Activated CD4-positive, alpha-beta T cell treated with anti-CD3 and anti-CD28 coated beads, Interleukin-2, amount 10 ng/mL, durations not matched to agents 24 days and 14 days (primary cell): ENCODE data around the gene M1AP. TPM values are rescaled to one million over a fixed set of nuclear protein-coding genes. Genes with fewer than 3 reads are reported as not detected.

Source experiments
- DNase-seq: peaks from one replicate; pipeline ENCODE4 v3.0.0; 2022
- H3K27ac Mint-ChIP-seq: one replicate; pipeline ENCODE4 v1.8.0; 2022; ENCODE audit warnings: mild to moderate bottlenecking, mixed read lengths
- H3K27me3 Mint-ChIP-seq: one replicate; pipeline ENCODE4 v1.8.0; 2022; ENCODE audit warnings: mixed read lengths
- H3K36me3 Mint-ChIP-seq: one replicate; pipeline ENCODE4 v1.8.0; 2022; ENCODE audit warnings: low read depth, mild to moderate bottlenecking, mixed read lengths
- H3K4me1 Mint-ChIP-seq: one replicate; pipeline ENCODE4 v1.8.0; 2021; ENCODE audit warnings: mixed read lengths
- H3K4me3 Mint-ChIP-seq: one replicate; pipeline ENCODE4 v1.8.0; 2022; ENCODE audit warnings: mild to moderate bottlenecking, moderate library complexity, mixed read lengths
- H3K9me3 Mint-ChIP-seq: one replicate; pipeline ENCODE4 v1.8.0; 2021; ENCODE audit warnings: mixed read lengths
- intact Hi-C: fragments of 100-400 bp; cut with micrococcal nuclease; formaldehyde crosslinking; loops from one replicate; pipeline ENCODE4 v1.15.1; 2023
- total RNA-seq: library from RNA; stranded (reverse); gene quantifications from 2 replicates; pipeline ENCODE4 v1.2.3, GENCODE V29; 2022

M1AP gene
- total RNA-seq, 1 donor from 2014 or later = not detected

GRCh38 chr2:74597410-74597809, 50.7 kb downstream of the M1AP start:
- peaks cover 9% of the 10 kb centered on the region for H3K4me1 Mint-ChIP-seq
- no peaks in the 10 kb centered on the region for H3K36me3 Mint-ChIP-seq
- peaks cover 41% of the 10 kb centered on the region for H3K27me3 Mint-ChIP-seq
- intact Hi-C loops = no loop called here
- no peak for DNase-seq
- no peaks in the 10 kb centered on the region for H3K9me3 Mint-ChIP-seq
- H3K4me3 Mint-ChIP-seq = no peak overlapping the region
- no peak overlapping the region for H3K27ac Mint-ChIP-seq

GRCh38 chr2:74596584-74596983, 51.5 kb downstream of the M1AP start:
- no peak overlapping the region for H3K27ac Mint-ChIP-seq
- H3K27me3 Mint-ChIP-seq = peaks cover 39% of the 10 kb centered on the region
- intact Hi-C loops = no loop called here
- H3K9me3 Mint-ChIP-seq = no peaks in the 10 kb centered on the region
- DNase-seq = no peak
- peaks cover 9% of the 10 kb centered on the region for H3K4me1 Mint-ChIP-seq
- H3K36me3 Mint-ChIP-seq = no peaks in the 10 kb centered on the region
- no peak overlapping the region for H3K4me3 Mint-ChIP-seq

GRCh38 chr2:74593826-74594772, 54.0 kb downstream of the M1AP start:
- Mint-ChIP-seq H3K9me3 (no peaks in the 10 kb centered on the region), H3K4me3 (no peak overlapping the region), H3K4me1 (peaks cover 9% of the 10 kb centered on the region), H3K27me3 (peaks cover 49% of the 10 kb centered on the region), H3K36me3 (no peaks in the 10 kb centered on the region), H3K27ac (peak overlapping the region; percentile 45)
- DNase-seq = no peak
- intact Hi-C loops = no loop called here

GRCh38 chr2:74588664-74589063, 59.5 kb downstream of the M1AP start:
- Mint-ChIP-seq H3K4me1 (peaks cover 25% of the 10 kb centered on the region), H3K9me3 (no peaks in the 10 kb centered on the region), H3K27me3 (peaks cover 25% of the 10 kb centered on the region), H3K4me3 (no peak overlapping the region), H3K36me3 (no peaks in the 10 kb centered on the region), H3K27ac (no peak overlapping the region)
- intact Hi-C loops = no loop called here
- DNase-seq = no peak

GRCh38 chr2:74587664-74588277, 60.4 kb downstream of the M1AP start:
- H3K27me3 Mint-ChIP-seq = peaks cover 22% of the 10 kb centered on the region
- H3K4me3 Mint-ChIP-seq = no peak overlapping the region
- H3K36me3 Mint-ChIP-seq = no peaks in the 10 kb centered on the region
- DNase-seq = peak; percentile 90
- intact Hi-C loops = loop anchor here (1.0 kb wide), 5 partner anchors 32 to 104 kb away; partner anchors contain the start of genes AUP1, HTRA2 and TTC31
- peaks cover 27% of the 10 kb centered on the region for H3K4me1 Mint-ChIP-seq
- peak overlapping the region; percentile 49 for H3K27ac Mint-ChIP-seq
- no peaks in the 10 kb centered on the region for H3K9me3 Mint-ChIP-seq

GRCh38 chr2:74585406-74586185, 62.5 kb downstream of the M1AP start:
- Mint-ChIP-seq H3K4me3 (peak overlapping the region; percentile 71), H3K4me1 (peaks cover 27% of the 10 kb centered on the region), H3K27ac (peak overlapping the region; percentile 82), H3K36me3 (no peaks in the 10 kb centered on the region), H3K9me3 (no peaks in the 10 kb centered on the region), H3K27me3 (peaks cover 9% of the 10 kb centered on the region)
- intact Hi-C loops = no loop called here
- DNase-seq = peak; percentile 74

GRCh38 chr2:74584088-74584645, 64.0 kb downstream of the M1AP start:
- Mint-ChIP-seq H3K27me3 (peaks cover 3% of the 10 kb centered on the region), H3K36me3 (no peaks in the 10 kb centered on the region), H3K4me1 (peaks cover 27% of the 10 kb centered on the region), H3K4me3 (peak overlapping the region; percentile 56), H3K9me3 (no peaks in the 10 kb centered on the region), H3K27ac (peak overlapping the region; percentile 68)
- peak; percentile 68 for DNase-seq
- intact Hi-C loops = loop anchor here (1.0 kb wide), 1 partner anchor 13 kb away; no protein-coding TSS in a partner anchor

- Mint-ChIP-seq H3K27ac (no peak overlapping the region), H3K27me3 (no peaks in the 10 kb centered on the region), H3K36me3 (no peaks in the 10 kb centered on the region), H3K4me1 (peaks cover 28% of the 10 kb centered on the region), H3K9me3 (no peaks in the 10 kb centered on the region), H3K4me3 (no peak overlapping the region)
- intact Hi-C loops = loop anchor here (1.0 kb wide), 1 partner anchor 28 kb away; no protein-coding TSS in a partner anchor
- DNase-seq = no peak
These were observed 64.6 kb downstream of the M1AP start for GRCh38 chr2:74583504-74583903.

GRCh38 chr2:74582184-74582583, 65.9 kb downstream of the M1AP start:
- Mint-ChIP-seq H3K4me3 (no peak overlapping the region), H3K27me3 (no peaks in the 10 kb centered on the region), H3K27ac (no peak overlapping the region), H3K36me3 (no peaks in the 10 kb centered on the region), H3K9me3 (no peaks in the 10 kb centered on the region), H3K4me1 (peaks cover 35% of the 10 kb centered on the region)
- DNase-seq = no peak
- intact Hi-C loops = no loop called here

- intact Hi-C loops = no loop called here
- no peak overlapping the region for H3K27ac Mint-ChIP-seq
- no peaks in the 10 kb centered on the region for H3K27me3 Mint-ChIP-seq
- no peaks in the 10 kb centered on the region for H3K36me3 Mint-ChIP-seq
- H3K4me1 Mint-ChIP-seq = peaks cover 41% of the 10 kb centered on the region
- H3K9me3 Mint-ChIP-seq = no peaks in the 10 kb centered on the region
- DNase-seq = no peak
- H3K4me3 Mint-ChIP-seq = no peak overlapping the region
These were observed 66.7 kb downstream of the M1AP start for GRCh38 chr2:74581463-74581862.

- Mint-ChIP-seq H3K27ac (no peak overlapping the region), H3K9me3 (peaks cover 6% of the 10 kb centered on the region), H3K27me3 (no peaks in the 10 kb centered on the region), H3K36me3 (no peaks in the 10 kb centered on the region), H3K4me1 (peaks cover 38% of the 10 kb centered on the region), H3K4me3 (no peak overlapping the region)
- no peak for DNase-seq
- intact Hi-C loops = loop anchor here (10.0 kb wide), 1 partner anchor 266 kb away; no protein-coding TSS in a partner anchor
These were observed 69.7 kb downstream of the M1AP start for GRCh38 chr2:74578408-74578807.

GRCh38 chr2:74577448-74577847, 70.7 kb downstream of the M1AP start:
- Mint-ChIP-seq H3K27ac (peak overlapping the region; percentile 7), H3K36me3 (no peaks in the 10 kb centered on the region), H3K27me3 (no peaks in the 10 kb centered on the region), H3K4me3 (no peak overlapping the region), H3K9me3 (peaks cover 6% of the 10 kb centered on the region), H3K4me1 (peaks cover 36% of the 10 kb centered on the region)
- no peak for DNase-seq
- intact Hi-C loops = loop anchor here (10.0 kb wide), 1 partner anchor 267 kb away; no protein-coding TSS in a partner anchor

GRCh38 chr2:74576863-74577229, 71.3 kb downstream of the M1AP start:
- Mint-ChIP-seq H3K36me3 (no peaks in the 10 kb centered on the region), H3K9me3 (peaks cover 6% of the 10 kb centered on the region), H3K4me3 (no peak overlapping the region), H3K27me3 (no peaks in the 10 kb centered on the region), H3K4me1 (peaks cover 36% of the 10 kb centered on the region), H3K27ac (peak overlapping the region; percentile 14)
- intact Hi-C loops = loop anchor here (10.0 kb wide), 1 partner anchor 268 kb away; no protein-coding TSS in a partner anchor
- DNase-seq = no peak
